ENCODE measurements around the gene DLG5.

DLG5 gene

DNA sequence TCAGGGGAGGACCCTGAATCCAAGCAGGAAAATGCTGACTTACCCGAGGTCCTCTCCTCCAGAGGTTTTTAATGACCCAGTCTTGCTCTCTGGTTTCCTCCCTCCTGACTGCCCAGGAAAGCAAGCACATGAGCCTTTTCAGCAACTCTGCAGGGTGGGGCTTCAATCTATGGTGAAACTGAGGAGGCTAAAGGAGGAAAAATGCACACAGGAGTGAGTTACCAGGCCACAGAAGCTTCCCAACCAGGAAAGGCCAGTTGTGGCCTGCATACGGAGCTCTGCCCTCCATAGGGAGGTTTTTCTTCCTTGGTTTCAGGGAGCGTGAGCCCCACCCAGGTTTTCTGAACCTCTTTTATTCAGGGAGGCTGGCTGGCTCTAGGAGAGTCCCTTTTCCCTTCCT is 14.1 kb upstream of the DLG5 start:
- Histone ChIP-seq H3K27ac (ENCODE audit: low read length) (no peak overlapping the region), H3K79me2 (ENCODE audit: low read length) (no peaks in the 10 kb centered on the region), H3K4me1 (ENCODE audit: low read length) (peaks cover 4% of the 10 kb centered on the region; the same call in 1 of the 2 replicates)

DNA sequence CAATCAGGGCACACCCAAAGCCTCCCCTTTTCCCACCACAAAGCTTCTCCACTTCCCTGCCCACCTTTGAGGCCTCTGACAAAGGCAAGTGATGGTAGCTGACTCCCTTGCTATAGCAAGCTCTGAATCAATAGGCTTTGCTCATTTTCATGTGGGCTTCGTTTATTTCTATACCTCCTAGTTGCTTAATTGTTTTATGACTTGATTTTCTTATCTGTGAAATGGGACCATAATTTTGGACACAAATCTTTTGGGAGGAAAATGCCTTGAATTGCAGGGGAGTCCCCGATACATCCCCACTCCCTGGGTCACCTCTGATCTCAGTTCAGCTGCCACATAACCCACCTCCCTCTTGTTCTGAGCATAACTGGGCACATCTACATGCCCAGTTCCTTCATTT is 13.7 kb upstream of the DLG5 start:
- Histone ChIP-seq H3K79me2 (ENCODE audit: low read length) (no peaks in the 10 kb centered on the region), H3K36me3 (replicated peaks; ENCODE audit: low read depth, low read length) (no peaks in the 10 kb centered on the region), H2AFZ (ENCODE audit: low read depth, low read length) (no peak overlapping the region), H3K9ac (ENCODE audit: low read length) (no peak overlapping the region), H3K9me3 (ENCODE audit: insufficient read depth, low read length) (no peaks in the 10 kb centered on the region), H3K4me2 (ENCODE audit: low read length) (no peak overlapping the region), H3K27ac (ENCODE audit: low read length) (no peak overlapping the region), H3K4me1 (ENCODE audit: low read length) (peaks cover 4% of the 10 kb centered on the region; the same call in 1 of the 2 replicates), H3K27me3 (ENCODE audit: low read depth, low read length) (no peaks in the 10 kb centered on the region), H4K20me1 (ENCODE audit: insufficient read depth, low read length) (no peaks in the 10 kb centered on the region), H3K4me3 (ENCODE audit: low read length) (no peak overlapping the region)
- no peak for TF ChIP-seq EZH2phosphoT487 (IDR thresholded peaks at IDR 0.05; ENCODE audit: low read depth)
- TF ChIP-seq, protein P1, sequence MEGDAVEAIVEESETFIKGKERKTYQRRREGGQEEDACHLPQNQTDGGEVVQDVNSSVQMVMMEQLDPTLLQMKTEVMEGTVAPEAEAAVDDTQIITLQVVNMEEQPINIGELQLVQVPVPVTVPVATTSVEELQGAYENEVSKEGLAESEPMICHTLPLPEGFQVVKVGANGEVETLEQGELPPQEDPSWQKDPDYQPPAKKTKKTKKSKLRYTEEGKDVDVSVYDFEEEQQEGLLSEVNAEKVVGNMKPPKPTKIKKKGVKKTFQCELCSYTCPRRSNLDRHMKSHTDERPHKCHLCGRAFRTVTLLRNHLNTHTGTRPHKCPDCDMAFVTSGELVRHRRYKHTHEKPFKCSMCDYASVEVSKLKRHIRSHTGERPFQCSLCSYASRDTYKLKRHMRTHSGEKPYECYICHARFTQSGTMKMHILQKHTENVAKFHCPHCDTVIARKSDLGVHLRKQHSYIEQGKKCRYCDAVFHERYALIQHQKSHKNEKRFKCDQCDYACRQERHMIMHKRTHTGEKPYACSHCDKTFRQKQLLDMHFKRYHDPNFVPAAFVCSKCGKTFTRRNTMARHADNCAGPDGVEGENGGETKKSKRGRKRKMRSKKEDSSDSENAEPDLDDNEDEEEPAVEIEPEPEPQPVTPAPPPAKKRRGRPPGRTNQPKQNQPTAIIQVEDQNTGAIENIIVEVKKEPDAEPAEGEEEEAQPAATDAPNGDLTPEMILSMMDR (IDR thresholded peaks at IDR 0.05; ENCODE audit: low read depth, low read length), result no peak

More for the DNA sequence above, 14.1 kb upstream of the DLG5 start:
- Histone ChIP-seq H3K4me3 (ENCODE audit: low read length) (no peak overlapping the region), H3K9me3 (ENCODE audit: insufficient read depth, low read length) (no peaks in the 10 kb centered on the region), H3K9ac (ENCODE audit: low read length) (no peak overlapping the region), H3K36me3 (replicated peaks; ENCODE audit: low read depth, low read length) (no peaks in the 10 kb centered on the region), H4K20me1 (ENCODE audit: insufficient read depth, low read length) (no peaks in the 10 kb centered on the region), H2AFZ (ENCODE audit: low read depth, low read length) (no peak overlapping the region), H3K27me3 (ENCODE audit: low read depth, low read length) (no peaks in the 10 kb centered on the region), H3K4me2 (ENCODE audit: low read length) (no peak overlapping the region)
- TF ChIP-seq EZH2phosphoT487 (IDR thresholded peaks at IDR 0.05; ENCODE audit: low read depth), result no peak
- TF ChIP-seq, protein P1 (IDR thresholded peaks at IDR 0.05; ENCODE audit: low read depth, low read length), result no peak

DNA sequence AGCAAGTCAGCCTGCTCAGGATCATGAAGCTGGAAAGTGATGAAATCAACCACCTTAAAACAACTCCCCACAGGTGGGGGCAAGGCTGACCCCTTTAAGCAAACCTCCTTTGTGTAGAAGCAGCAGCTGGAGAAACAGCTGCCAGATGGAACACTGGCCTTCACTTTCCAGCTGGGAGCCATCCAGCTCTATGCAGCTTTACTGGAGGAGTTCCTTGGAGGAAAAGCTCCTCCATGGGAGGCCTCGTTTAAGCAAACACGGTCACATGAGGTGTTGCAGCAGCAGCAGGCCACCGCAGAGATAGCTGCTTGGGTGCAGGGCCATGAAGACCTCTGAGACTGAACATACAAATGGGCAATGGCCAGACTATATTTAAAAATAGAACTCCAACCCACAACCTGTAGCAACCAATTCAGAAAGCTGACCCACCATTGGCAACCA is 13.0 kb upstream of the DLG5 start:
- H2AFZ ChIP-seq (ENCODE audit: low read depth, low read length), result no peak overlapping the region
- H4K20me1 ChIP-seq (ENCODE audit: insufficient read depth, low read length), result no peaks in the 10 kb centered on the region
- H3K79me2 ChIP-seq (ENCODE audit: low read length), result no peaks in the 10 kb centered on the region
- H3K9me3 ChIP-seq (ENCODE audit: insufficient read depth, low read length), result no peaks in the 10 kb centered on the region
- no peak overlapping the region for H3K4me3 ChIP-seq (ENCODE audit: low read length)
- no peak overlapping the region for H3K9ac ChIP-seq (ENCODE audit: low read length)
- TF ChIP-seq, protein P1 (IDR thresholded peaks at IDR 0.05; ENCODE audit: low read depth, low read length), result no peak
- TF ChIP-seq EZH2phosphoT487 (IDR thresholded peaks at IDR 0.05; ENCODE audit: low read depth), result no peak
- H3K27ac ChIP-seq (ENCODE audit: low read length), result no peak overlapping the region
- H3K4me1 ChIP-seq (ENCODE audit: low read length), result peaks cover 4% of the 10 kb centered on the region; the same call in 1 of the 2 replicates
- H3K4me2 ChIP-seq (ENCODE audit: low read length), result no peak overlapping the region
- H3K36me3 ChIP-seq (replicated peaks; ENCODE audit: low read depth, low read length), result no peaks in the 10 kb centered on the region
- H3K27me3 ChIP-seq (ENCODE audit: low read depth, low read length), result no peaks in the 10 kb centered on the region

DNA sequence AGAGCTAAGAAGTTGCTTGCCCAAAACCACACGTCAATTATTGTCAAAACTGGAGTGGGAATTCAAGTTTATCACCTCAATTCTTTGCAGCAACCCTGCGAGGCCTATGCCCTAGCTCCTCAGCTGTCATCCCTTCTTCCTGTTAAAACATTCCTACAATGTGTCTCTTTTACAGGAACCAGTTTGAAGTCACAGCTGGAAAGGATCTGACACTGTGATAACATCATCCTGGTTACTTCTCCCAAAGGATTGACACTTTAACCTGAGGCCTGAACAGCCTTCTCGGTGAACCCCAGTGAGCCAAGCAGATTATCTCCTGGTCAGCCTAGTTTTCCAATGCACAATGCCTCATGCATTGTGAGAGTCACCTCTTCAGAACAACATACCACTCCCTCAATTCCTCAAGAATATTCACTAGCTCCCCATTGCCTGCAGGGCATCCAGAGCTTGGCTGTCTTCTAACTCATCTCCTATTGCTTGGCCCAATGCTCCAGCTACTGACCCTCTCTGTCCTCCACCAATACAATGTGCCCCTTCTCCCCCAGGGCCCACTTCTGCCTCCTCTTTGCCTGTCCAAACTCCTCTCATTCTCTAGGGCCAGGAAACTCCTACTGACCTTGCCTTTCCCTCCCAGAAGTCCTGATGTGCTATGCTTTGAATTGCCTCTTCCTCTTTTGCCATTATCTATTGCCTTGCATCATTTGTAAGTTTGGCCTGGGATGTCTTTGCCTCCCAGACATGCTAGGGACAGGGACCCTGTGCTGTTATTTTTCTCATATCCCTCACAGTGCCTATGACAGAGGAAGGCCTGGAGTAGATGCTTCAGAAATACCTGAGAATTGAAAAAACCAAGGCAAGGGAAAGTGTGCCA is 10.4 kb upstream of the DLG5 start:
- Histone ChIP-seq H3K27me3 (ENCODE audit: low read depth, low read length) (no peaks in the 10 kb centered on the region), H3K36me3 (replicated peaks; ENCODE audit: low read depth, low read length) (no peaks in the 10 kb centered on the region), H3K4me2 (ENCODE audit: low read length) (no peak overlapping the region), H3K9me3 (ENCODE audit: insufficient read depth, low read length) (no peaks in the 10 kb centered on the region), H3K27ac (ENCODE audit: low read length) (no peak overlapping the region), H3K4me3 (ENCODE audit: low read length) (no peak overlapping the region), H3K9ac (ENCODE audit: low read length) (no peak overlapping the region), H3K79me2 (ENCODE audit: low read length) (no peaks in the 10 kb centered on the region), H3K4me1 (ENCODE audit: low read length) (no peaks in the 10 kb centered on the region), H2AFZ (ENCODE audit: low read depth, low read length) (no peak overlapping the region), H4K20me1 (ENCODE audit: insufficient read depth, low read length) (no peaks in the 10 kb centered on the region)
- TF ChIP-seq, protein P1 (IDR thresholded peaks at IDR 0.05; ENCODE audit: low read depth, low read length), result no peak
- TF ChIP-seq EZH2phosphoT487 (IDR thresholded peaks at IDR 0.05; ENCODE audit: low read depth), result no peak

Measured in OCI-LY3 (cell line).